ENCODE data around the gene CLDN5.

Gene CLDN5

DNA sequence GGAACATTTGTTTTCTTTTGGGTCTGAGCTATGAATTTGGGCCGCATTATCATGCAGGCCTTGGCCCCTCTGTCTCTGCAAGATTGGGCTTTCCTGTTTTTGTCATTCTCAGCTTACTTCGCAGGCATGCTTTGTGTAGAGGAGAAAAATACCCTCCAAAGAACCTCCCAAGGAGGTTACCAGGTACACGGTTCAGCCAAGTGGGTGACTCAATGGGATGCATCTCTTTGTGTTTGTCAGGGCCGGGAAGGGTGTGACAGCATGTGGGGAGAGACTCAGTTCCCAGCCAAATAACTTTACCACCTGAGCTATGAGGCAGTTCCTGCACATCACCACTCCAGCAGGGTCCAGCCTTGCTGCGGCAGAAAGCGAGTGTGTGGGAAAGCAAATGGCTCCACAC is 47.8 kb upstream of the CLDN5 start (continued):
- TF ChIP-seq, protein P1, sequence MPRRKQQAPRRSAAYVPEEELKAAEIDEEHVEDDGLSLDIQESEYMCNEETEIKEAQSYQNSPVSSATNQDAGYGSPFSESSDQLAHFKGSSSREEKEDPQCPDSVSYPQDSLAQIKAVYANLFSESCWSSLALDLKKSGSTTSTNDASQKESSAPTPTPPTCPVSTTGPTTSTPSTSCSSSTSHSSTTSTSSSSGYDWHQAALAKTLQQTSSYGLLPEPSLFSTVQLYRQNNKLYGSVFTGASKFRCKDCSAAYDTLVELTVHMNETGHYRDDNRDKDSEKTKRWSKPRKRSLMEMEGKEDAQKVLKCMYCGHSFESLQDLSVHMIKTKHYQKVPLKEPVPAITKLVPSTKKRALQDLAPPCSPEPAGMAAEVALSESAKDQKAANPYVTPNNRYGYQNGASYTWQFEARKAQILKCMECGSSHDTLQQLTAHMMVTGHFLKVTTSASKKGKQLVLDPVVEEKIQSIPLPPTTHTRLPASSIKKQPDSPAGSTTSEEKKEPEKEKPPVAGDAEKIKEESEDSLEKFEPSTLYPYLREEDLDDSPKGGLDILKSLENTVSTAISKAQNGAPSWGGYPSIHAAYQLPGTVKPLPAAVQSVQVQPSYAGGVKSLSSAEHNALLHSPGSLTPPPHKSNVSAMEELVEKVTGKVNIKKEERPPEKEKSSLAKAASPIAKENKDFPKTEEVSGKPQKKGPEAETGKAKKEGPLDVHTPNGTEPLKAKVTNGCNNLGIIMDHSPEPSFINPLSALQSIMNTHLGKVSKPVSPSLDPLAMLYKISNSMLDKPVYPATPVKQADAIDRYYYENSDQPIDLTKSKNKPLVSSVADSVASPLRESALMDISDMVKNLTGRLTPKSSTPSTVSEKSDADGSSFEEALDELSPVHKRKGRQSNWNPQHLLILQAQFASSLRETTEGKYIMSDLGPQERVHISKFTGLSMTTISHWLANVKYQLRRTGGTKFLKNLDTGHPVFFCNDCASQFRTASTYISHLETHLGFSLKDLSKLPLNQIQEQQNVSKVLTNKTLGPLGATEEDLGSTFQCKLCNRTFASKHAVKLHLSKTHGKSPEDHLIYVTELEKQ (tag by site-specific recombination; IDR thresholded peaks at IDR 0.05; ENCODE audit: borderline replicate concordance): no peak
- TF ChIP-seq ZNF121 (tag by site-specific recombination; IDR thresholded peaks at IDR 0.05): no peak
- TF ChIP-seq ZNF529 (tag by site-specific recombination; IDR thresholded peaks at IDR 0.05; ENCODE audit: insufficient replicate concordance): no peak
- TF ChIP-seq, protein P2, sequence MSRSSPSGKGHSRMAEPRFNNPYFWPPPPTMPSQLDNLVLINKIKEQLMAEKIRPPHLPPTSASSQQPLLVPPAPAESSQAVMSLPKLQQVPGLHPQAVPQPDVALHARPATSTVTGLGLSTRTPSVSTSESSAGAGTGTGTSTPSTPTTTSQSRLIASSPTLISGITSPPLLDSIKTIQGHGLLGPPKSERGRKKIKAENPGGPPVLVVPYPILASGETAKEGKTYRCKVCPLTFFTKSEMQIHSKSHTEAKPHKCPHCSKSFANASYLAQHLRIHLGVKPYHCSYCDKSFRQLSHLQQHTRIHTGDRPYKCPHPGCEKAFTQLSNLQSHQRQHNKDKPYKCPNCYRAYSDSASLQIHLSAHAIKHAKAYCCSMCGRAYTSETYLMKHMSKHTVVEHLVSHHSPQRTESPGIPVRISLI (tag by site-specific recombination; IDR thresholded peaks at IDR 0.05): no peak
- TF ChIP-seq ZNF239 (tag by site-specific recombination; IDR thresholded peaks at IDR 0.05): no peak
- no peak for TF ChIP-seq ZNF600 (tag by site-specific recombination; IDR thresholded peaks at IDR 0.05)

DNA sequence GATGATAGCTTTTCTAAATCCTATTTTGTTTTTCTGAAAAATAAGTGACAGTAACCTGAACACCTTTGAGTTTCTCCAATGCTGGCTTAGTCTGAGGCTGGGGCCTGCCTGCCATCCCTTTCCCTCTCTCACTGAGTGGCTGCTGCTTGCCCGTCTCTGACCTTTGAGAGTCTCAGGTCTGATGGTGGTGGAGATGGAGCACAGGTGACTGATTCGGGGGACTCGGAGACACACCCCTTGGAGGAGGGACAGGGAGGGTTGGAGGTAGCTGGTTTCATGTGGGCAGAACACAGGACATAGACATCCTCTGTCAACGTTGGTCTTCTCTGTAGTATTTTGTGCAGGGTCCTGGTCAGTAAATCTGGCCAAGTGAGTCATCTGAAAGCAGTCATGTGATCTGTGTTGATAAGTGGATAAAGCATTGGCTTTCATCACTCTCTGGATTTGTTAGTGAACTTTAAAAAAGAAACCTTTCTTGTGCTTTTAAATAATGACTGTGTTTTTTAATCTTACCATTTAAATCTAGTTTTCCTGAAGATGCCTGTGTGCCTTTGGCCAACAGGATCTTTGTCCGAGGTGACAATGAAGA is 47.1 kb upstream of the CLDN5 start:
- POLR2A ChIA-PET: no interaction called here
- CTCF ChIA-PET: no interaction called here
- Histone ChIP-seq H3K4me1 (ENCODE audit: control insufficient read depth, insufficient read depth, low read length) (no peaks in the 10 kb centered on the region), H3K4me3 (ENCODE audit: low read depth, low read length) (no peak overlapping the region), H3K9me3 (ENCODE audit: control insufficient read depth, insufficient read depth, low read depth, low read length) (no peaks in the 10 kb centered on the region), H3K27ac (ENCODE audit: extremely low read depth, low read depth, low read length) (no peak overlapping the region), H3K36me3 (ENCODE audit: control insufficient read depth in 2 of 2, insufficient read depth in 1 of 2, low read length in 2 of 2) (no peaks in the 10 kb centered on the region)
- TF ChIP-seq ZNF211 (tag by site-specific recombination; IDR thresholded peaks at IDR 0.05; ENCODE audit: low read depth): no peak
- TF ChIP-seq, protein P3, sequence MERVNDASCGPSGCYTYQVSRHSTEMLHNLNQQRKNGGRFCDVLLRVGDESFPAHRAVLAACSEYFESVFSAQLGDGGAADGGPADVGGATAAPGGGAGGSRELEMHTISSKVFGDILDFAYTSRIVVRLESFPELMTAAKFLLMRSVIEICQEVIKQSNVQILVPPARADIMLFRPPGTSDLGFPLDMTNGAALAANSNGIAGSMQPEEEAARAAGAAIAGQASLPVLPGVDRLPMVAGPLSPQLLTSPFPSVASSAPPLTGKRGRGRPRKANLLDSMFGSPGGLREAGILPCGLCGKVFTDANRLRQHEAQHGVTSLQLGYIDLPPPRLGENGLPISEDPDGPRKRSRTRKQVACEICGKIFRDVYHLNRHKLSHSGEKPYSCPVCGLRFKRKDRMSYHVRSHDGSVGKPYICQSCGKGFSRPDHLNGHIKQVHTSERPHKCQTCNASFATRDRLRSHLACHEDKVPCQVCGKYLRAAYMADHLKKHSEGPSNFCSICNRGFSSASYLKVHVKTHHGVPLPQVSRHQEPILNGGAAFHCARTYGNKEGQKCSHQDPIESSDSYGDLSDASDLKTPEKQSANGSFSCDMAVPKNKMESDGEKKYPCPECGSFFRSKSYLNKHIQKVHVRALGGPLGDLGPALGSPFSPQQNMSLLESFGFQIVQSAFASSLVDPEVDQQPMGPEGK (tag by site-specific recombination; IDR thresholded peaks at IDR 0.05): no peak
- TF ChIP-seq, protein P4, sequence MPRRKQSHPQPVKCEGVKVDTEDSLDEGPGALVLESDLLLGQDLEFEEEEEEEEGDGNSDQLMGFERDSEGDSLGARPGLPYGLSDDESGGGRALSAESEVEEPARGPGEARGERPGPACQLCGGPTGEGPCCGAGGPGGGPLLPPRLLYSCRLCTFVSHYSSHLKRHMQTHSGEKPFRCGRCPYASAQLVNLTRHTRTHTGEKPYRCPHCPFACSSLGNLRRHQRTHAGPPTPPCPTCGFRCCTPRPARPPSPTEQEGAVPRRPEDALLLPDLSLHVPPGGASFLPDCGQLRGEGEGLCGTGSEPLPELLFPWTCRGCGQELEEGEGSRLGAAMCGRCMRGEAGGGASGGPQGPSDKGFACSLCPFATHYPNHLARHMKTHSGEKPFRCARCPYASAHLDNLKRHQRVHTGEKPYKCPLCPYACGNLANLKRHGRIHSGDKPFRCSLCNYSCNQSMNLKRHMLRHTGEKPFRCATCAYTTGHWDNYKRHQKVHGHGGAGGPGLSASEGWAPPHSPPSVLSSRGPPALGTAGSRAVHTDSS (tag by site-specific recombination; IDR thresholded peaks at IDR 0.05): no peak
- no peak for TF ChIP-seq ZNF423 (tag by site-specific recombination; IDR thresholded peaks at IDR 0.05)
- no peak for TF ChIP-seq ZSCAN30 (tag by site-specific recombination; IDR thresholded peaks at IDR 0.05)
- no peak for TF ChIP-seq ZNF404 (tag by site-specific recombination; IDR thresholded peaks at IDR 0.05)
- no peak for TF ChIP-seq ZNF23 (tag by site-specific recombination; IDR thresholded peaks at IDR 0.05; ENCODE audit: borderline replicate concordance)
- TF ChIP-seq FEZF1 (tag by site-specific recombination; IDR thresholded peaks at IDR 0.05): no peak
- TF ChIP-seq YY1 (tag by site-specific recombination; IDR thresholded peaks at IDR 0.05): no peak
- no peak for TF ChIP-seq GLIS1 (tag by site-specific recombination; IDR thresholded peaks at IDR 0.05)
- no peak for TF ChIP-seq MEIS1 (CRISPR knock-in tag; IDR thresholded peaks at IDR 0.05; ENCODE audit: borderline replicate concordance)
- TF ChIP-seq, protein P5, sequence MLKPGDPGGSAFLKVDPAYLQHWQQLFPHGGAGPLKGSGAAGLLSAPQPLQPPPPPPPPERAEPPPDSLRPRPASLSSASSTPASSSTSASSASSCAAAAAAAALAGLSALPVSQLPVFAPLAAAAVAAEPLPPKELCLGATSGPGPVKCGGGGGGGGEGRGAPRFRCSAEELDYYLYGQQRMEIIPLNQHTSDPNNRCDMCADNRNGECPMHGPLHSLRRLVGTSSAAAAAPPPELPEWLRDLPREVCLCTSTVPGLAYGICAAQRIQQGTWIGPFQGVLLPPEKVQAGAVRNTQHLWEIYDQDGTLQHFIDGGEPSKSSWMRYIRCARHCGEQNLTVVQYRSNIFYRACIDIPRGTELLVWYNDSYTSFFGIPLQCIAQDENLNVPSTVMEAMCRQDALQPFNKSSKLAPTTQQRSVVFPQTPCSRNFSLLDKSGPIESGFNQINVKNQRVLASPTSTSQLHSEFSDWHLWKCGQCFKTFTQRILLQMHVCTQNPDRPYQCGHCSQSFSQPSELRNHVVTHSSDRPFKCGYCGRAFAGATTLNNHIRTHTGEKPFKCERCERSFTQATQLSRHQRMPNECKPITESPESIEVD (tag by site-specific recombination; IDR thresholded peaks at IDR 0.05): no peak
- no peak for TF ChIP-seq ZNF629 (tag by site-specific recombination; IDR thresholded peaks at IDR 0.05)
